Right atrium auricular region (tissue), 2 donors: ENCODE results near the gene TRAPPC2L. TPM values are rescaled to one million over a fixed set of nuclear protein-coding genes. Genes with fewer than 3 reads are reported as not detected.
"Not testable (repeated sequence)": the region's sequence is repeated elsewhere in the genome, so short reads cannot be mapped to it uniquely, and the experiment has no call there.

ENCODE experiments used
- DNase-seq: peaks from one replicate; pipeline ENCODE4 v3.0.0-alpha.2; 2019; ENCODE audit warnings: low spot score
- H3K27ac ChIP-seq, 2 donors: fragments of 200-600 bp; sonication (generic); 1 replicate in 1 of 2; 2 replicates in 1 of 2; pipeline ENCODE4 v1.5.1; 2016 to 2019
- H3K27me3 ChIP-seq, 2 donors: fragments of 200-600 bp; sonication (generic); one replicate each; pipeline versions ENCODE4 v1.5.1 to v1.6.0; 2017 to 2019
- H3K36me3 ChIP-seq: fragments of 200-600 bp; sonication (generic); one replicate; pipeline ENCODE4 v1.5.1; 2016
- H3K4me1 ChIP-seq, 2 donors: fragments of 200-600 bp; sonication (generic); one replicate each; pipeline versions ENCODE4 v1.5.1 to v1.6.0; 2017 to 2019
- H3K4me3 ChIP-seq, 2 donors: fragments of 200-600 bp; sonication (generic); 1 replicate in 1 of 2; 2 replicates in 1 of 2; pipeline ENCODE4 v1.5.1; 2017 to 2019; ENCODE audit warnings: mild to moderate bottlenecking in 1 of 2, moderate library complexity in 1 of 2
- H3K9me3 ChIP-seq, 2 donors: fragments of 200-600 bp; sonication (generic); one replicate each; pipeline ENCODE4 v1.5.1; 2019
- total RNA-seq, 2 donors: library from RNA; depleted of rRNA; stranded (reverse); fragments of >200 nt; gene quantifications; one replicate each; pipeline ENCODE4 v1.1.0, GENCODE V29; 2016
- TF ChIP-seq, protein P1 (sequence below), 2 donors: fragments of 200-600 bp; sonication (generic); IDR thresholded peaks; one replicate each; pipeline ENCODE4 v1.5.1; 2019; ENCODE audit warnings: antibody characterized with exemption in 2 of 2

TRAPPC2L gene
- total RNA-seq, 2 donors from 2014 or later = 30.7 to 33.0 TPM

DNA sequence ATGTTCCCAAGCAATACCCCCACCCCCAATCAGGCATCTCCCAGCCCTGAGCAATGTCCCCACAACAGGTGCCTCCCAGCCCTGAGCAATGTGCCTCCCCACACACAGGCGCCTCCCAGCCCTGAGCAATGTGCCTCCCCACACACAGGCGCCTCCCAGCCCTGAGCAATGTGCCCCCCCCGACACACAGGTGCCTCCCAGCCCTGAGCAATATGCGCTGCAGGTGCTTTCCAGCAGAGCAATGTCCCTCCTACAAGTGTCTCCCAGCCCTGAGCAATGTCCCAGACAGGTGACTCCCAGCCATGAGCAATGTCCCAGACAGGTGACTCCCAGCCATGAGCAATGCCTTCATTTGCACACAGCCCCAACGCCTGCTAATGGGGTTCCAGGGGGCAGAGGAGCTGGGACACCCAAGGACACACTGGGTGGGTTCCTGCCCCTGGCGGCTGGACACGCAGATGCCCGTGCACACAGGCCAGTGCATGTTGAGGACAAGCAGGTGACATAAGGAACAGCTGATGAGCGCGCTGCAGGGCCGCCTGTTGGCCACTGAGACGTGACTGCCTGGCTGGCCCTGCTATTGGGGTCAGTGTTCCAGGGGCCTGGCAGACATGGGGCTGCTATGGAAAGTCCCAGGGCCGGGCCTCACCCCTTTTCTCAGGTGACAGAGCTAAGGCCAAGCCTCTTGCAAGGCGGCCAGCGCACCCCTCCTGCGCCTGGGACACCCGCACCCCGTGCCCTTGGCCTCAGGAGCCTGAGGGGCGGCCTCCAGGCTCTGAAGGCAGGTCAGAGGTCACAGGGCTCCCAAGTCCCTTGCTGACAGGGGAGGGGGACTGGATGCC lies 36.4 kb downstream of the TRAPPC2L start:
- Histone ChIP-seq H3K9me3 (no peaks in the 10 kb centered on the region), H3K27ac (no peak overlapping the region), H3K36me3 (peaks cover 5% of the 10 kb centered on the region), H3K27me3 (no peaks in the 10 kb centered on the region), H3K4me3 (no peak overlapping the region), H3K4me1 (peaks cover 0 to 5% of the 10 kb centered on the region in 2 donors)
- no peak for DNase-seq
- TF ChIP-seq, protein P1, sequence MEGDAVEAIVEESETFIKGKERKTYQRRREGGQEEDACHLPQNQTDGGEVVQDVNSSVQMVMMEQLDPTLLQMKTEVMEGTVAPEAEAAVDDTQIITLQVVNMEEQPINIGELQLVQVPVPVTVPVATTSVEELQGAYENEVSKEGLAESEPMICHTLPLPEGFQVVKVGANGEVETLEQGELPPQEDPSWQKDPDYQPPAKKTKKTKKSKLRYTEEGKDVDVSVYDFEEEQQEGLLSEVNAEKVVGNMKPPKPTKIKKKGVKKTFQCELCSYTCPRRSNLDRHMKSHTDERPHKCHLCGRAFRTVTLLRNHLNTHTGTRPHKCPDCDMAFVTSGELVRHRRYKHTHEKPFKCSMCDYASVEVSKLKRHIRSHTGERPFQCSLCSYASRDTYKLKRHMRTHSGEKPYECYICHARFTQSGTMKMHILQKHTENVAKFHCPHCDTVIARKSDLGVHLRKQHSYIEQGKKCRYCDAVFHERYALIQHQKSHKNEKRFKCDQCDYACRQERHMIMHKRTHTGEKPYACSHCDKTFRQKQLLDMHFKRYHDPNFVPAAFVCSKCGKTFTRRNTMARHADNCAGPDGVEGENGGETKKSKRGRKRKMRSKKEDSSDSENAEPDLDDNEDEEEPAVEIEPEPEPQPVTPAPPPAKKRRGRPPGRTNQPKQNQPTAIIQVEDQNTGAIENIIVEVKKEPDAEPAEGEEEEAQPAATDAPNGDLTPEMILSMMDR (IDR thresholded peaks at IDR 0.05) = no peak

DNA sequence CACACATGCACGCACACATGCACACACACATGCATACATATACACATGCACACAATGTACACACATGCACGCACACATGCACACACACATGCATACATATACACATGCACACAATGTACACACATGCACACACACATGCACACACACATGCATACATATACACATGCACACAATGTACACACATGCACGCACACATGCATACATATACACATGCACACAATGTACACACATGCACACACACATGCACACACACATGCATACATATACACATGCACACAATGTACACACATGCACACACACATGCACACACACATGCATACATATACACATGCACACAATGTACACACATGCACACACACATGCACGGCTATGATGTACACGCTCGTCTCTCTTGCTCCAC lies 37.3 kb downstream of the TRAPPC2L start:
- not testable (repeated sequence) for H3K27ac ChIP-seq, H3K36me3 ChIP-seq, H3K9me3 ChIP-seq, H3K4me3 ChIP-seq, H3K27me3 ChIP-seq, DNase-seq, H3K4me1 ChIP-seq

DNA sequence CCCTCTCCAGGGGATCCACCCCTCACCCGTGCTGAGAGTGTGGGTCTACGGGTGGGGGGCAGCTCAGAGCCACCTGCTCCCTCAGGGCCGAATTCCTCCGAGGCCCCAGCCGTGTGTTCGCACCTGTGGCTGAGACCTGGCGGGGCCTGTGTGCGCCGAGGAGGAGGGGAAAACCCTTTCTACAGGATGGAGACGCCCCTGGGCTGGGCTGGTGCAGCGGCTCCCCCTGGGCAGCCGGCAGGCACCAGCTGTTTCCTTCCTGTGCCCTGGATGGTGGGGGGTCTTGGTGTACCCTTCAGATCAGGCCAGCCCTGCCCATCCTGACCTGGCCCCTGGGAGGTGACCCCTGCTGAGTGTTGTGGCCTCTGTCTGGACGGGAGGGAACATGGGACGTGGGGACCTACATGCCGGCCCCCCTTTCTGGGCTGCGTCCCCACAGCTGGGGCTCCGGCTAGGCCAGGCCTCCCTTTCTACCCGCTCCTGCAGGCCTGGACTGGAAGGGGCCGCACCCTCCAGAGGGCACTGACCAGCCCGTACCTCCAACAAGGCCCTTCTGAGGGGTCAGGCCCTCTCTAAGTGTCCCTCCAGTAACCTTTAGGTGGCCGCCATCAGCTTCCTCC lies 37.9 kb downstream of the TRAPPC2L start:
- peaks cover 5% of the 10 kb centered on the region for H3K36me3 ChIP-seq
- H3K27me3 ChIP-seq = no peaks in the 10 kb centered on the region
- H3K9me3 ChIP-seq = no peaks in the 10 kb centered on the region
- H3K4me1 ChIP-seq = no peaks in the 10 kb centered on the region
- no peak for DNase-seq
- H3K27ac ChIP-seq = no peak overlapping the region
- TF ChIP-seq, protein P1 (IDR thresholded peaks at IDR 0.05) = no peak
- H3K4me3 ChIP-seq = no peak overlapping the region

DNA sequence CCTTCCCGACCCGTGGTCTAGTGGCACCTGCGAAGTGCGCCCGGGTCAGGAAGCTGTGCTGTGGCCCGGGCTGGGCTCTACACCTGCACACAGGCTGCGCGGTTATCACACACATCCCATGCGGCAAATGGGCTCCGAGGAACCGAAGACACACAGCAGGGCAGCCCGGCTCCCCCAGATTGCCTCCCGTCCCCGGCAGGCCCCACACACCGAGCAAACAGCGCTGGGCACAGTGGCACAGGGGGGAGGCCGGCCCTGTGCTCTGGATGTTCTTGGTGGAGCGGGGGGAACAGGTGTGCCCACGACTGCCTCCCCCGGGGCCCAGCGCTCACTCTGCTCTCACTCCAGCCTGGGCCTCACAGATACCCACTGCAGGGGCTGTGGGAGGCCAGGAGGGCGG lies 38.4 kb downstream of the TRAPPC2L start:
- DNase-seq = no peak
- Histone ChIP-seq H3K9me3 (no peaks in the 10 kb centered on the region), H3K4me1 (no peaks in the 10 kb centered on the region), H3K36me3 (peaks cover 5% of the 10 kb centered on the region), H3K27ac (no peak overlapping the region), H3K4me3 (no peak overlapping the region), H3K27me3 (no peaks in the 10 kb centered on the region)
- TF ChIP-seq, protein P1 (IDR thresholded peaks at IDR 0.05) = no peak

DNA sequence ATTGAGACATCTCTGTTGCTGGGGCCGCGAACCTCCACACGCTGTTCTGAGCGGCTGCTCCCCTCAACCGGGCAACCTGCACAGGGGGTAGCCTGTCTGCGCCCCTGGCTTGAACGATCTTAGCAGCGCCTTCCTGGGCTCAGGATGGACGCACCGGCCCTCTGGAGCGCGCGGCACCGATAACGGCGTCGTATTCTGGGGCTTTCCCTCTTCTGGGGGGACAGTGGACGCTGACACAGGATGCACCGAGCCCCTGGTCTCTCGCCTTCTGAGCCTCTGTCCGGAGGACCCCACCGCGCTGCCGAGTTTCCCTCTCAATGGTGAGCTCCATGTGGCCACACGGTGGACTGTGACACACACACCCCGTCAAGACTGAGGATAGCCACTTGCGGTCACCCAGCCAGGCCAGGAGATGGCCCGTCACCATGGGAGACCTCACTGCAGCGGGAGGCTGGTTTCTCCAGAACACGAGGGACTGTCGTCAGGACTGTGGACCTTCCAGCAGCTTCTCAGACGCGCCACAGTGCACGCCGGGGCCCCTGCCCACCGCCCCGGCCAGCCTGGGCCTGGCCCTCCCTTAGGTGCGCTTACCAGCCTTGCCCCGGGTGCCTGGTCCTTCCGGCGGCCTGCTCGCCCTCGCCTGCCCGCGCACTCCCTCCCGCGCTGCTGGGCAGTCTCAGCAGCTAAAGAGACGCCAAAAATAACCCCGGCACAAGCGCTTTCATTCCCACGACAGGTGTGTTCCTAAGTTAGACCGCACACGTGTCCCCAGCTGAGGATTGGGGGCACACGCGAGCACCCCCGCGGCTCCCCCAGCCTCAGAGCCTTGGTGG lies 39.5 kb downstream of the TRAPPC2L start:
- DNase-seq = no peak
- H3K4me1 ChIP-seq = no peaks in the 10 kb centered on the region
- H3K27ac ChIP-seq = no peak overlapping the region
- TF ChIP-seq, protein P1 (IDR thresholded peaks at IDR 0.05) = no peak
- H3K9me3 ChIP-seq = no peaks in the 10 kb centered on the region
- no peak overlapping the region for H3K4me3 ChIP-seq
- H3K27me3 ChIP-seq = no peaks in the 10 kb centered on the region
- peaks cover 5% of the 10 kb centered on the region for H3K36me3 ChIP-seq
